Measurements from ENCODE around the gene IGFL1. TPM values are rescaled to one million over a fixed set of nuclear protein-coding genes. Genes with fewer than 3 reads are reported as not detected.

Gene IGFL1
- total and polyA plus RNA-seq, 10 of the 15 experiments (the other 5 are each of a cell fraction or from before 2014, with no cell fraction given) = not detected

- TF ChIP-seq TCF3 (IDR thresholded peaks at IDR 0.05; ENCODE audit: borderline replicate concordance, insufficient read depth, low read depth, low read length) (no peak), ZNF384 (IDR thresholded peaks at IDR 0.05; ENCODE audit: borderline replicate concordance, low read depth, low read length) (no peak), PML (IDR thresholded peaks at IDR 0.05; ENCODE audit: low read length) (no peak), NRF1 (conservative IDR thresholded peaks at IDR 0.05; ENCODE audit: low read depth, low read length) (no peak), FOS (IDR thresholded peaks at IDR 0.05; ENCODE audit: borderline replicate concordance, extremely low read depth, insufficient read length) (no peak), ATF7 (IDR thresholded peaks at IDR 0.05; ENCODE audit: low read depth) (no peak), NR2C2 (IDR thresholded peaks at IDR 0.05; ENCODE audit: borderline replicate concordance, control insufficient read depth, insufficient read length, low read depth) (no peak)
These were observed 20.1 kb upstream of the IGFL1 start (continued) for GRCh38 chr19:46209472-46209871.

GRCh38 chr19:46210669-46211068 is 18.9 kb upstream of the IGFL1 start:
- intact Hi-C loops (cut with micrococcal nuclease; ENCODE audit: unreplicated experiment) (no loop called here), in situ Hi-C loops (cut with MboI) (no loop called here)
- no peak overlapping the region for H3K4me3 ChIP-seq
- H3K27me3 ChIP-seq (replicated peaks in 1 of 2; ENCODE audit: control insufficient read depth in 2 of 2, insufficient read depth in 2 of 2, low read length in 1 of 2) = peaks cover 0 to 1% of the 10 kb centered on the region in 2 experiments; a peak in 3 of 4 replicates
- no TSS peak for BruUV-seq (replicated peaks)
- RAD21 ChIA-PET (ENCODE audit: unreplicated experiment) = no interaction called here
- SMC1A ChIA-PET (ENCODE audit: uncharacterized antibody, unreplicated experiment) = no interaction called here
- DNase-seq (ENCODE audit: low read depth, low spot score) (no peak), ATAC-seq (no peak), FAIRE-seq (no peak)
- CTCF ChIA-PET = interaction anchor here (0.6 kb wide), 1 partner anchor 286 kb away, joined by 4 read pairs; no protein-coding TSS in a partner anchor
- no peaks in the 10 kb centered on the region for H3K79me2 ChIP-seq (ENCODE audit: control insufficient read depth, insufficient read depth, low read length)
- no peaks in the 10 kb centered on the region for H3K4me1 ChIP-seq (ENCODE audit: control insufficient read depth, insufficient read depth, low read length)
- H3K27ac ChIP-seq (ENCODE audit: control insufficient read depth, insufficient read depth) = no peak overlapping the region
- no peaks in the 10 kb centered on the region for H3K36me3 ChIP-seq (ENCODE audit: control insufficient read depth in 2 of 2, insufficient read depth in 2 of 2, low read length in 1 of 2)
- WGBS (ENCODE audit: insufficient coverage, insufficient replicate concordance, low lambda C conversion rate, missing lambda C conversion rate) = 0% methylated on average over 1 of the region's 1 CpG
- H3K9ac ChIP-seq (ENCODE audit: control insufficient read depth, insufficient read depth, low read length) = no peak overlapping the region
- no peaks in the 10 kb centered on the region for H4K20me1 ChIP-seq (ENCODE audit: control insufficient read depth, insufficient read depth)
- no peak for TF ChIP-seq RAD21 (IDR thresholded peaks at IDR 0.05; ENCODE audit: insufficient read depth, low read depth, low read length)
- no peak for TF ChIP-seq MEF2A (IDR thresholded peaks at IDR 0.05; ENCODE audit: insufficient read depth, low read depth, low read length)
- TF ChIP-seq ATF7 (IDR thresholded peaks at IDR 0.05; ENCODE audit: low read depth) = no peak
- TF ChIP-seq, protein P1, sequence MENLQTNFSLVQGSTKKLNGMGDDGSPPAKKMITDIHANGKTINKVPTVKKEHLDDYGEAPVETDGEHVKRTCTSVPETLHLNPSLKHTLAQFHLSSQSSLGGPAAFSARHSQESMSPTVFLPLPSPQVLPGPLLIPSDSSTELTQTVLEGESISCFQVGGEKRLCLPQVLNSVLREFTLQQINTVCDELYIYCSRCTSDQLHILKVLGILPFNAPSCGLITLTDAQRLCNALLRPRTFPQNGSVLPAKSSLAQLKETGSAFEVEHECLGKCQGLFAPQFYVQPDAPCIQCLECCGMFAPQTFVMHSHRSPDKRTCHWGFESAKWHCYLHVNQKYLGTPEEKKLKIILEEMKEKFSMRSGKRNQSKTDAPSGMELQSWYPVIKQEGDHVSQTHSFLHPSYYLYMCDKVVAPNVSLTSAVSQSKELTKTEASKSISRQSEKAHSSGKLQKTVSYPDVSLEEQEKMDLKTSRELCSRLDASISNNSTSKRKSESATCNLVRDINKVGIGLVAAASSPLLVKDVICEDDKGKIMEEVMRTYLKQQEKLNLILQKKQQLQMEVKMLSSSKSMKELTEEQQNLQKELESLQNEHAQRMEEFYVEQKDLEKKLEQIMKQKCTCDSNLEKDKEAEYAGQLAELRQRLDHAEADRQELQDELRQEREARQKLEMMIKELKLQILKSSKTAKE (IDR thresholded peaks at IDR 0.05; ENCODE audit: low read depth, poor library complexity, severe bottlenecking) = no peak
- POLR2A ChIA-PET = no interaction called here
- H3K9me3 ChIP-seq (replicated peaks; ENCODE audit: control insufficient read depth, insufficient read depth, low read length) = no peaks in the 10 kb centered on the region
- no peak overlapping the region for H3K4me2 ChIP-seq (ENCODE audit: control insufficient read depth, insufficient read depth)
- no peak overlapping the region for H2AFZ ChIP-seq (ENCODE audit: control insufficient read depth, low read depth, low read length)

All from GM12878 (cell line).